ENCODE results near the gene ATAD3A. TPM values are rescaled to one million over a fixed set of nuclear protein-coding genes. Genes with fewer than 3 reads are reported as not detected.

The ATAD3A gene
- total RNA-seq, 1 experiment from 2014 or later: 46.2 TPM

DNA sequence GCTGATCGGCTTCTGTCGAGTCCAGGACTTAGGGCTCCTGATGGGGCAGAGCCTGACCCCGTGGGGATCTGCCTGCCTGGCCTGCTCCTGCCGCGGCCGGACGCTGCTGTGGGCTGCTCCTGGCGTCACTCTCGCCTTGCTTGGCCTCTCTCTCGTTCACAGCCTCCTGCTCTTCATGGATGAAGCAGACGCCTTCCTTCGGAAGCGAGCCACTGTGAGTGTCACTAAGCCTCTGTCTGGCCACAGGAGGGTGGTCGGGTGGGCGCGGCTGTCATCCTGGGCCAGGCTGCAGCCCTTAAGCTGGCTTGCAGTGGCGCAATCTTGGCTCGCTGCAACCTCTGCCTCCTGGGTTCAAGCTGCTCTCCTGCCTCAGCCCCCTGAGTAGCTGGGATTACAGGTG lies 24.3 kb upstream of the ATAD3A start:
- Mint-ChIP-seq H3K4me1 (ENCODE audit: low read depth, unreplicated experiment) (no peaks in the 10 kb centered on the region), H3K36me3 (ENCODE audit: insufficient read depth, unreplicated experiment) (peaks cover 56% of the 10 kb centered on the region), H3K27ac (ENCODE audit: unreplicated experiment) (no peak overlapping the region)

DNA sequence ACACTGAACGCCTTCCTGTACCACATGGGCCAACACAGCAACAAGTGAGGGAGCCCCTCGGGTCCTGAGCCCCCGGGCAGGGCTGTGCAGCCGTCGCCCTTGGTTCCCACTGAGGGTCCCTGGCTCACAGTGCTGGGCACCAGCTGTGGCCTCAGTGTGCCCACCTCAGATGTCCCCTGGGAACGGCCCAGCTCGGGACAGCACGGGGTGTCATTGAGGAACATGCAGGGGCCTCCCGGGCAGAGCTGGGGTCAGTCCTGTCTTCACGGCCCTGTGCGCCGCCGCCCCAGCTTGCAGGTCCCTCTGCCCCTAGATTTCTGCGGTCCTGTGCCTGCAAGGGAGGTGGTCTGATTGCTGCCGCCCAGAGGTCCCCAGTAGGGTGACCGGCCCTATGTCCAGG lies 22.7 kb upstream of the ATAD3A start:
- Mint-ChIP-seq H3K27ac (ENCODE audit: unreplicated experiment) (no peak overlapping the region), H3K36me3 (ENCODE audit: insufficient read depth, unreplicated experiment) (peaks cover 55% of the 10 kb centered on the region), H3K4me3 (ENCODE audit: low read depth, unreplicated experiment) (no peak overlapping the region), H3K4me1 (ENCODE audit: low read depth, unreplicated experiment) (no peaks in the 10 kb centered on the region), H3K27me3 (ENCODE audit: unreplicated experiment) (no peaks in the 10 kb centered on the region), H3K9me3 (ENCODE audit: low read depth, unreplicated experiment) (peaks cover 2% of the 10 kb centered on the region)
- BruUV-seq (replicated peaks): no TSS peak
- intact Hi-C loops (cut with micrococcal nuclease; ENCODE audit: unreplicated experiment): no loop called here
- CTCF ChIA-PET: no interaction called here
- TF ChIP-seq, protein P1, sequence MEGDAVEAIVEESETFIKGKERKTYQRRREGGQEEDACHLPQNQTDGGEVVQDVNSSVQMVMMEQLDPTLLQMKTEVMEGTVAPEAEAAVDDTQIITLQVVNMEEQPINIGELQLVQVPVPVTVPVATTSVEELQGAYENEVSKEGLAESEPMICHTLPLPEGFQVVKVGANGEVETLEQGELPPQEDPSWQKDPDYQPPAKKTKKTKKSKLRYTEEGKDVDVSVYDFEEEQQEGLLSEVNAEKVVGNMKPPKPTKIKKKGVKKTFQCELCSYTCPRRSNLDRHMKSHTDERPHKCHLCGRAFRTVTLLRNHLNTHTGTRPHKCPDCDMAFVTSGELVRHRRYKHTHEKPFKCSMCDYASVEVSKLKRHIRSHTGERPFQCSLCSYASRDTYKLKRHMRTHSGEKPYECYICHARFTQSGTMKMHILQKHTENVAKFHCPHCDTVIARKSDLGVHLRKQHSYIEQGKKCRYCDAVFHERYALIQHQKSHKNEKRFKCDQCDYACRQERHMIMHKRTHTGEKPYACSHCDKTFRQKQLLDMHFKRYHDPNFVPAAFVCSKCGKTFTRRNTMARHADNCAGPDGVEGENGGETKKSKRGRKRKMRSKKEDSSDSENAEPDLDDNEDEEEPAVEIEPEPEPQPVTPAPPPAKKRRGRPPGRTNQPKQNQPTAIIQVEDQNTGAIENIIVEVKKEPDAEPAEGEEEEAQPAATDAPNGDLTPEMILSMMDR (IDR thresholded peaks at IDR 0.05; ENCODE audit: unreplicated experiment): no peak
- DNase-seq: no peak

More for the DNA sequence above, 24.3 kb upstream of the ATAD3A start:
- H3K4me3 Mint-ChIP-seq (ENCODE audit: low read depth, unreplicated experiment): no peak overlapping the region
- CTCF ChIA-PET: no interaction called here
- no peaks in the 10 kb centered on the region for H3K9me3 Mint-ChIP-seq (ENCODE audit: low read depth, unreplicated experiment)
- TF ChIP-seq, protein P1 (IDR thresholded peaks at IDR 0.05; ENCODE audit: unreplicated experiment): no peak
- intact Hi-C loops (cut with micrococcal nuclease; ENCODE audit: unreplicated experiment): no loop called here
- no peaks in the 10 kb centered on the region for H3K27me3 Mint-ChIP-seq (ENCODE audit: unreplicated experiment)
- DNase-seq: no peak
- BruUV-seq (replicated peaks): no TSS peak

DNA sequence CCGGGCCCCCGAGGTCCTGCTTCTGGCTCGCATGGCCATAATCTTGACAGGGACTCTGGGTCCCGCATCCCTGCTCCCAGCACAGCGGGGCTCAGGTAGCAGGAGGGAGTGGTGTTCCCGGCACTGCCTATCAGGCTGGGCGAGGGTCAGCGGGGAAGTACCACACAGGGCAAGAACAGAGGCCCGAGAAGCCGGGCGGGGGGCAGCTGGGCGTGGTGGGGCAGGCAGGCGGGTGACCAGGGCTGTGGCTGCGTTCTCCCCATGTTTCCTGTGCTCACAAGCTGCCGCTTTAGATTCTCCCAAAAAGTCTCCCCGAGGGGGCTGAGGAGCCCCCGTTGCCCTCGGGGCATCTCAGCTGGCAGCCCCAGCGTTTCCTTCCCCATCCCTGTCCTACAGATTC lies 22.1 kb upstream of the ATAD3A start:
- Mint-ChIP-seq H3K4me3 (ENCODE audit: low read depth, unreplicated experiment) (no peak overlapping the region), H3K36me3 (ENCODE audit: insufficient read depth, unreplicated experiment) (peaks cover 57% of the 10 kb centered on the region), H3K9me3 (ENCODE audit: low read depth, unreplicated experiment) (peaks cover 2% of the 10 kb centered on the region), H3K27me3 (ENCODE audit: unreplicated experiment) (no peaks in the 10 kb centered on the region), H3K4me1 (ENCODE audit: low read depth, unreplicated experiment) (no peaks in the 10 kb centered on the region), H3K27ac (ENCODE audit: unreplicated experiment) (no peak overlapping the region)
- BruUV-seq (replicated peaks): no TSS peak
- CTCF ChIA-PET: no interaction called here
- TF ChIP-seq, protein P1 (IDR thresholded peaks at IDR 0.05; ENCODE audit: unreplicated experiment): no peak
- intact Hi-C loops (cut with micrococcal nuclease; ENCODE audit: unreplicated experiment): no loop called here
- DNase-seq: no peak

DNA sequence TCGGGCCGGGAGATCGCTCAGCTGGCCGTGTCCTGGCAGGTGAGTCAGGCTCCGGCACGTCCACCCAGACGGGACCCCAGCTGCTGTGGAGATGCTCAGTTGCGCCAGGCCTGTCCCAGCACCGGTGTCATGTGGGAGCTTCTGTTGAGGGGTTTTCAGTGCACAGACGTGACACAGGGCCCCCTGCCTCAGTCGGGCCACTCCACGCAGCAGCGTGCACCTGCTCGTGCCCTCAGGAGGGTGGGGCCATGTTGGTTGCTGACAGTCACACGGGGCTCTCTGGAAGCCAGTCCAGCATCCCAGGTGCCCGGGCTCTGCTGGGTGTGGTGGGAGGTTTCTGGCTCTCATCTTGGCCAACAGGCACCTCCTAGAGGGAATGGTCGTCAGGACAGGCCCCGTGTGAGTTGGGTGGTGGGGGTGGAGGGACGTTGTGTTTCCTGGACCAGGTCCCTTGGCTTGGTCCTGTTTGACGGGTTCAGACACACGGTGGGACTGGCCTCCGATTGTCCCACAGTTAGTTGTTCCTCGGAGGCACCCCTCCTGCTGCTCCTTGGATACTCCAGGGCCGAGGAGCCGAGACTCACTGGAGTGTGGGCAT lies 21.2 kb upstream of the ATAD3A start:
- TF ChIP-seq, protein P1 (IDR thresholded peaks at IDR 0.05; ENCODE audit: unreplicated experiment): no peak
- Mint-ChIP-seq H3K27me3 (ENCODE audit: unreplicated experiment) (no peaks in the 10 kb centered on the region), H3K27ac (ENCODE audit: unreplicated experiment) (no peak overlapping the region), H3K9me3 (ENCODE audit: low read depth, unreplicated experiment) (peaks cover 2% of the 10 kb centered on the region), H3K4me3 (ENCODE audit: low read depth, unreplicated experiment) (no peak overlapping the region), H3K36me3 (ENCODE audit: insufficient read depth, unreplicated experiment) (peaks cover 63% of the 10 kb centered on the region), H3K4me1 (ENCODE audit: low read depth, unreplicated experiment) (no peaks in the 10 kb centered on the region)
- intact Hi-C loops (cut with micrococcal nuclease; ENCODE audit: unreplicated experiment): no loop called here
- DNase-seq: no peak
- CTCF ChIA-PET: interaction anchor here (0.5 kb wide), 1 partner anchor 37 kb away, joined by 4 read pairs; no protein-coding TSS in a partner anchor
- BruUV-seq (replicated peaks): no TSS peak
